ENCODE results near the gene INTS1.

- TF ChIP-seq REST (IDR thresholded peaks at IDR 0.05; ENCODE audit: insufficient read depth in 1 of 2, low read depth in 2 of 2, low read length in 2 of 2) (no peak), POLR2AphosphoS5 (IDR thresholded peaks at IDR 0.05; ENCODE audit: low read depth, low read length) (no peak), SIN3A (IDR thresholded peaks at IDR 0.05; ENCODE audit: borderline replicate concordance, insufficient read depth, low read length) (no peak), TAF1 (IDR thresholded peaks at IDR 0.05; ENCODE audit: borderline replicate concordance, insufficient read depth, low read length) (no peak), FOXP2 (optimal IDR thresholded peaks at IDR 0.05; ENCODE audit: borderline replicate concordance, extremely low read depth, extremely low read length, insufficient read depth) (no peak)
These were observed 24.9 kb downstream of the INTS1 start for GRCh38 chr7:1479287-1479686.

All from PFSK-1 (cell line).